Mesendoderm (in vitro differentiated cells): ENCODE data around the gene TMC1.

Source experiments
- DNase-seq: peaks from one replicate; pipeline ENCODE4 v3.0.0; 2013
- H2AK5ac ChIP-seq: 2 replicates; pipeline ENCODE4 v1.6.1; 2013; ENCODE audit warnings: low read length, inconsistent platforms
- H2BK120ac ChIP-seq: 2 replicates; pipeline ENCODE4 v1.6.1; 2013; ENCODE audit warnings: low read depth, mild to moderate bottlenecking, low read length, moderate library complexity, mixed read lengths
- H2BK15ac ChIP-seq: replicated peaks from 2 replicates; pipeline ENCODE4 v1.6.1; 2013; ENCODE audit warnings: low read depth, mild to moderate bottlenecking, moderate library complexity
- H2BK5ac ChIP-seq: 2 replicates; pipeline ENCODE4 v1.6.1; 2013; ENCODE audit warnings: low read length, inconsistent platforms
- H3K18ac ChIP-seq: 2 replicates; pipeline ENCODE4 v1.6.1; 2013; ENCODE audit warnings: mild to moderate bottlenecking, low read length, mixed read lengths
- H3K23ac ChIP-seq: one replicate; pipeline ENCODE4 v1.6.1; 2013; ENCODE audit warnings: low read length
- H3K27ac ChIP-seq: 2 replicates; pipeline ENCODE4 v1.5.1; 2013; ENCODE audit warnings: low read depth, mild to moderate bottlenecking, inconsistent platforms, low read length, moderate library complexity
- H3K27me3 ChIP-seq: 2 replicates; pipeline ENCODE4 v1.6.1; 2013; ENCODE audit warnings: low read length, control low read depth, mild to moderate bottlenecking, inconsistent platforms; ENCODE audit not compliant: insufficient read depth, poor library complexity
- H3K36me3 ChIP-seq: 2 replicates; pipeline ENCODE4 v1.6.1; 2013; ENCODE audit warnings: low read length, inconsistent platforms; ENCODE audit not compliant: control insufficient read depth, insufficient read depth
- H3K4ac ChIP-seq: one replicate; pipeline ENCODE4 v1.6.1; 2013; ENCODE audit warnings: low read depth, mild to moderate bottlenecking, low read length, moderate library complexity
- H3K4me1 ChIP-seq: 2 replicates; pipeline ENCODE4 v1.6.1; 2013; ENCODE audit warnings: low read depth, low read length, inconsistent platforms; ENCODE audit not compliant: control insufficient read depth
- H3K4me2 ChIP-seq: 2 replicates; pipeline ENCODE4 v1.6.1; 2013; ENCODE audit warnings: low read length
- H3K4me3 ChIP-seq: 2 replicates; pipeline ENCODE4 v1.5.1; 2013; ENCODE audit warnings: mild to moderate bottlenecking, low read length
- H3K56ac ChIP-seq: one replicate; pipeline ENCODE4 v1.6.1; 2013; ENCODE audit warnings: low read length
- H3K79me1 ChIP-seq: 2 replicates; pipeline ENCODE4 v1.6.1; 2013; ENCODE audit warnings: low read length, inconsistent platforms
- H3K79me2 ChIP-seq: 2 replicates; pipeline ENCODE4 v1.6.1; 2013; ENCODE audit warnings: mild to moderate bottlenecking, low read length; ENCODE audit not compliant: control insufficient read depth, insufficient read depth
- H3K9ac ChIP-seq: 2 replicates; pipeline ENCODE4 v1.6.1; 2013; ENCODE audit warnings: low read length, inconsistent platforms
- H4K5ac ChIP-seq: one replicate; pipeline ENCODE4 v1.6.1; 2013; ENCODE audit warnings: low read length
- H4K8ac ChIP-seq: one replicate; pipeline ENCODE4 v1.6.1; 2013; ENCODE audit warnings: low read depth, mild to moderate bottlenecking, control low read depth, low read length, moderate library complexity
- WGBS: extraction: QIAGEN DNeasy Blood & Tissue Kit; methylation state at CpG from one replicate; pipeline ENCODE4 v1.1.7; 2013; ENCODE audit warnings: low lambda C conversion rate, missing lambda C conversion rate; ENCODE audit not compliant: insufficient coverage; ENCODE audit errors: extremely low coverage; 5-methylcytosine and 5-hydroxymethylcytosine counted together

The TMC1 gene

DNA sequence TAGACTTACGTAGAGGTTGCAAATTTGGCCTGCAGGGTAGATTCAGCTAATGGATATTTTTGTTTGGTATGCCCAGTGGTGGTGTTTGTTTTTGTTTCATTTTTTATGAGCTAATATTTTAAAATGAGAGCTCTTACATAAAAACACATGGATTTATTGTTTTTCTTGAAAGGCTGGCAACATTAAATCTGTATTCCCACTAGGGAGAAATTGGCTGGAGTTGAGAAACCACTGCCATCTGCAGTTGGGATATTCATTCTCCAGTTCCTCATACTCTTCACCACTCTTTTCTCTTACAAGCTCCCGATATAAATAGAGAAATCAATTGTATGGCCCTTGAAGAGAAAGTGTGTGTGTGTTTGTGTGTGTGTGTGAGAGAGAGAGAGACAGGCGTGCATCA lies 288.2 kb downstream of the TMC1 start:
- Histone ChIP-seq H2AK5ac (no peak overlapping the region), H3K56ac (no peak overlapping the region), H2BK15ac (no peak overlapping the region), H3K18ac (no peak overlapping the region), H2BK120ac (no peak overlapping the region), H3K9ac (no peak overlapping the region), H3K27ac (no peak overlapping the region), H4K5ac (no peak overlapping the region), H3K4me3 (no peak overlapping the region), H3K79me2 (no peaks in the 10 kb centered on the region), H2BK5ac (no peak overlapping the region), H3K4me2 (no peak overlapping the region), H3K23ac (no peak overlapping the region), H4K8ac (no peak overlapping the region), H3K4me1 (no peaks in the 10 kb centered on the region), H3K79me1 (no peaks in the 10 kb centered on the region), H3K36me3 (no peaks in the 10 kb centered on the region), H3K4ac (no peak overlapping the region), H3K27me3 (no peaks in the 10 kb centered on the region)
- DNase-seq, result no peak
- no CpG with 5 or more reads among the region's 3 CpGs for WGBS

DNA sequence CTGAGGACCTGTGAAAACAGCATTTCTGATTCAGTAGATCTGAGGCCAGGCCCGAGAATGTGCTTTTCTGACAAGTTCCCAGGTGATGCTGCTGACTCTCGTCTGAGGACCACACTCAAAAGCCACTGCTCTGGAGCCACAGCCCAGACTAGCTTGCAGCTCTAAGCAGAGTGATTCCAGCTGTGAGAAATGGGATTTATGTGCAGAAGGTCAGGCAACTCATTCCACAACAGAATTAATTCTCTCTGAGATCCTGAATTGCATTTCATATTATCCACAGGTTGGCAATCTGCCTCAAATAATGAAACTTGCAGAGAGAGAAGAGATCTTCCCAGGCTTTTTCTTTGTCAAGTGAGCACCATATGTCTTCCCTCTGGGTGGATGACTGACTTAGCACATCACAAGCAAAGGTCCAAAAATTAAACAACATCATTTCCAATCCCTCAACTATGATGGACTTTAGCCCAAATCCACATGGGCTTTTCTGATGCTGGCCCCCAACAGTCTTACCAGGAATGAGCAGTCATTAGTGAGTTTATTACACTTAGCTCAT lies 291.2 kb downstream of the TMC1 start:
- Histone ChIP-seq H3K9ac (no peak overlapping the region), H3K56ac (no peak overlapping the region), H2BK15ac (no peak overlapping the region), H3K27ac (no peak overlapping the region), H3K79me1 (no peaks in the 10 kb centered on the region), H2BK120ac (no peak overlapping the region), H2BK5ac (no peak overlapping the region), H3K23ac (no peak overlapping the region), H3K4me3 (no peak overlapping the region), H3K4ac (no peak overlapping the region), H3K18ac (no peak overlapping the region), H3K4me2 (no peak overlapping the region), H3K27me3 (no peaks in the 10 kb centered on the region), H2AK5ac (no peak overlapping the region), H4K5ac (no peak overlapping the region), H4K8ac (no peak overlapping the region), H3K4me1 (no peaks in the 10 kb centered on the region), H3K36me3 (no peaks in the 10 kb centered on the region), H3K79me2 (no peaks in the 10 kb centered on the region)
- WGBS, result no CpG with 5 or more reads among the region's 2 CpGs
- no peak for DNase-seq

DNA sequence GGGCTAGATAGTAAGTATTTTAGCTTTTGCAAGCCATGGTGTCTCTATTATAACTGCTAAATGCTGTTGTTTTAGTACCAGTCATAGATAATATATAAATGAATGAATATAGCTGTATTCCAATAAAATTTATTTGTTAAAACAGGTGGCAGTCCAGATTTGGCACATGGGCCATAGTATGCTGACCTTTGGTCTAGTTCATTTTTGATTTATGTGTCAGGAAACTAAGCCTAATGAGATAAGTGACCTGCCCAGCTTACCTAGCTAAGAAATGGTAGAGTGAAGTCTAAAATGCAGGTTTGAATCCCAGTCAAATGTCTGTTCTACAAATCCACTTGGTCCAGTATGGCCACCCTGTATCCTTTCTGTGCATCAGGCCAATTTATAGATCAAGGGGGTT lies 292.1 kb downstream of the TMC1 start:
- no peak overlapping the region for H2BK5ac ChIP-seq
- no peaks in the 10 kb centered on the region for H3K4me1 ChIP-seq
- H3K27ac ChIP-seq, result no peak overlapping the region
- no peak overlapping the region for H3K23ac ChIP-seq
- H3K9ac ChIP-seq, result no peak overlapping the region
- H2BK15ac ChIP-seq, result no peak overlapping the region
- H3K36me3 ChIP-seq, result no peaks in the 10 kb centered on the region
- no peak overlapping the region for H4K5ac ChIP-seq
- no peak for DNase-seq
- H3K79me2 ChIP-seq, result no peaks in the 10 kb centered on the region
- no peaks in the 10 kb centered on the region for H3K79me1 ChIP-seq
- H3K4me3 ChIP-seq, result no peak overlapping the region
- no peak overlapping the region for H3K4ac ChIP-seq
- H3K27me3 ChIP-seq, result no peaks in the 10 kb centered on the region
- no peak overlapping the region for H3K4me2 ChIP-seq
- no peak overlapping the region for H4K8ac ChIP-seq
- H3K18ac ChIP-seq, result no peak overlapping the region
- no peak overlapping the region for H2BK120ac ChIP-seq
- no peak overlapping the region for H3K56ac ChIP-seq
- H2AK5ac ChIP-seq, result no peak overlapping the region

DNA sequence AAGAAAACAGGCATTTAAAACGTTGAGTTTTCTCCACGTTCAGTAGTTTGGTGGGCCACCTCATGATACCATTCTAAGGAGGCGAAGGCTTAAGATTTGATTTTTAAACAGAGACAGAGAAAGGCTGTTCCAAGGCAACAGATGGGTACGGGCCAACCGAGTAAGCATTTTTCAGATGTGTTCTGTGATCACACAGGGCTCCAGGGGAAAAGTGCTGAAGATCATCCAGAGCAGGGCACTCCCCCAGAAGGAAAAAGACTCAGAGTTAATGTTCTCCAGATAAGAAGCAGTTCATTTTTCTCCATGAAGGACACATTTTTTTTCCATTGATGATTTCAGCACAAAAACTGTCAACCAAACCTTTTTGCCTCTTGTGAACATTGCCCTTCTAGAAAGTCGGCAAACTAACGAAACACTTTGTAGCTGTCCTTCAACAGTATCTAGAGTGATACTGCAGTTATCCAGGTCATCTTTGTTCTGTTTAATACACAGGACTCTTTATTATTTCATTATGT lies 292.7 kb downstream of the TMC1 start:
- Histone ChIP-seq H3K23ac (no peak overlapping the region), H3K4me2 (no peak overlapping the region), H3K27me3 (no peaks in the 10 kb centered on the region), H3K4me3 (no peak overlapping the region), H4K5ac (no peak overlapping the region), H3K56ac (no peak overlapping the region), H3K79me2 (no peaks in the 10 kb centered on the region), H3K4me1 (no peaks in the 10 kb centered on the region), H3K36me3 (no peaks in the 10 kb centered on the region), H3K27ac (no peak overlapping the region), H2BK15ac (no peak overlapping the region), H2BK5ac (no peak overlapping the region), H3K9ac (no peak overlapping the region), H2BK120ac (no peak overlapping the region), H3K4ac (no peak overlapping the region), H3K79me1 (no peaks in the 10 kb centered on the region), H2AK5ac (no peak overlapping the region), H3K18ac (no peak overlapping the region), H4K8ac (no peak overlapping the region)
- no peak for DNase-seq
- no CpG with 5 or more reads among the region's 7 CpGs for WGBS

DNA sequence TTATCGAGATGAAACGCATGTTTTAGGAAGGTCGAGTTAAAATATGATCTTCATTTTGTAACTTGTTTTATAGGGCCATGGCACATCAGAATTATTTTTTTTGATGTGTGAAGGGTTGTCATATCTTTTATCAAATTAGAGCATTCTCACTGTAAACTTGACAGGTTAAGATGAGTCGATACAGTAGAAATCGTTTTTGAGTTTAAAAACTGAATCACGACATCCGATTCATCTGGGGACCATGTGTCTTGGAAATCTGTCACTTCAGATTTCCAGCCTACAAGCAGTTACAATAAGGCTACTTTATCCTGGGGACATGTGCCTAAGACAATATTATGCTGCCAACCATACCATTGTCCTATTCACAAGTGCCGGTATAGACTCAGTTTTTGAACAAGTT lies 295.3 kb downstream of the TMC1 start:
- no peak overlapping the region for H3K9ac ChIP-seq
- no peak overlapping the region for H2BK5ac ChIP-seq
- H2AK5ac ChIP-seq, result no peak overlapping the region
- no peak overlapping the region for H3K4me2 ChIP-seq
- H3K56ac ChIP-seq, result no peak overlapping the region
- no peaks in the 10 kb centered on the region for H3K27me3 ChIP-seq
- no peaks in the 10 kb centered on the region for H3K79me1 ChIP-seq
- no peak overlapping the region for H3K4ac ChIP-seq
- no peaks in the 10 kb centered on the region for H3K4me1 ChIP-seq
- no peak for DNase-seq
- H2BK120ac ChIP-seq, result no peak overlapping the region
- no peak overlapping the region for H4K8ac ChIP-seq
- H3K27ac ChIP-seq, result no peak overlapping the region
- H3K23ac ChIP-seq, result no peak overlapping the region
- H3K79me2 ChIP-seq, result no peaks in the 10 kb centered on the region
- H2BK15ac ChIP-seq, result no peak overlapping the region
- no CpG with 5 or more reads among the region's 8 CpGs for WGBS
- no peaks in the 10 kb centered on the region for H3K36me3 ChIP-seq
- H4K5ac ChIP-seq, result no peak overlapping the region
- H3K4me3 ChIP-seq, result no peak overlapping the region
- H3K18ac ChIP-seq, result no peak overlapping the region

DNA sequence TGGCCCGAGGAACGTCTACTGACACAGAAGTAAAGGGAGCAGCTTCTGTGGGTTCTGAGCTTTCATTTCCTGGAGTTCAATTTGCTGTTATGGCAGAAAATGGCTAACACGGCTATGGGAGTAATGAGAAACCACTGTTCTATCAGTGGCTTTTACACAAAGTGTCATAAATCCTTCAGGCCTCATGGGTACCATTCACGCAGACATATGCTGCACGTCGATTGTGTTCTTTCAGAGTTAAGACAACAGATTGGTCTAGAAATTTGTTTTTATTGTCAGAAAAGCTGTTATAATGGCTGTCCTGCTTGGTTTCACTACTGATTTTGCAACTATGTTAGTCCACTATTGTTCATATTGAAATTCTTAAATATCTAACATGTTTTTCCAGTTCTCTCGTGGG lies 296.0 kb downstream of the TMC1 start:
- H3K36me3 ChIP-seq, result no peaks in the 10 kb centered on the region
- no peak overlapping the region for H4K8ac ChIP-seq
- H3K4me2 ChIP-seq, result no peak overlapping the region
- H3K4ac ChIP-seq, result no peak overlapping the region
- H3K4me3 ChIP-seq, result no peak overlapping the region
- no peak overlapping the region for H3K18ac ChIP-seq
- no peaks in the 10 kb centered on the region for H3K79me2 ChIP-seq
- H3K4me1 ChIP-seq, result no peaks in the 10 kb centered on the region
- H3K79me1 ChIP-seq, result no peaks in the 10 kb centered on the region
- H2BK120ac ChIP-seq, result no peak overlapping the region
- no peak overlapping the region for H3K27ac ChIP-seq
- H2AK5ac ChIP-seq, result no peak overlapping the region
- WGBS, result no CpG with 5 or more reads among the region's 7 CpGs
- H2BK15ac ChIP-seq, result no peak overlapping the region
- no peak overlapping the region for H3K56ac ChIP-seq
- H4K5ac ChIP-seq, result no peak overlapping the region
- no peak for DNase-seq
- H3K27me3 ChIP-seq, result no peaks in the 10 kb centered on the region
- no peak overlapping the region for H3K23ac ChIP-seq
- no peak overlapping the region for H3K9ac ChIP-seq
- no peak overlapping the region for H2BK5ac ChIP-seq
